Neural cell (in vitro differentiated cells): ENCODE data around the gene OTUB2. TPM values are rescaled to one million over a fixed set of nuclear protein-coding genes. Genes with fewer than 3 reads are reported as not detected.

Experiments
- H2AFZ ChIP-seq: fragments of 200-600, 300-800 bp; sonication (generic), shearing (Covaris generic); 2 replicates; pipeline ENCODE4 v1.6.0; 2014; ENCODE audit warnings: low read depth, mild to moderate bottlenecking, antibody characterized with exemption, low read length, moderate library complexity
- H3F3A ChIP-seq: fragments of 200-600 bp; shearing (Covaris generic); 2 replicates; pipeline ENCODE4 v1.6.1; 2016; ENCODE audit warnings: mild to moderate bottlenecking, moderate library complexity, mixed read lengths, antibody characterized with exemption, low read length; ENCODE audit not compliant: insufficient read depth, poor library complexity, severe bottlenecking
- H3K27ac ChIP-seq: fragments of 200-600, 300-800 bp; sonication (generic), shearing (Covaris generic); 2 replicates; pipeline ENCODE4 v1.5.1; 2014; ENCODE audit warnings: mild to moderate bottlenecking, low read length, moderate library complexity
- H3K27me3 ChIP-seq: fragments of 300-800, 200-600 bp; sonication (generic), shearing (Covaris generic); 2 replicates; pipeline ENCODE4 v1.6.0; 2014; ENCODE audit warnings: mild to moderate bottlenecking, low read depth, low read length, moderate library complexity; ENCODE audit not compliant: insufficient read depth
- H3K36me3 ChIP-seq: fragments of 300-800, 200-600 bp; sonication (generic), shearing (Covaris generic); 2 replicates; pipeline ENCODE4 v1.5.1; 2014; ENCODE audit warnings: mild to moderate bottlenecking, antibody characterized with exemption, low read length, moderate library complexity; ENCODE audit not compliant: insufficient read depth
- H3K4me2 ChIP-seq: fragments of 300-800, 200-600 bp; sonication (generic), shearing (Covaris generic); 2 replicates; pipeline ENCODE4 v1.6.0; 2014; ENCODE audit warnings: mild to moderate bottlenecking, low read length
- H3K4me3 ChIP-seq: fragments of 300-800, 200-600 bp; sonication (generic), shearing (Covaris generic); 2 replicates; pipeline ENCODE4 v1.5.1; 2014; ENCODE audit warnings: mild to moderate bottlenecking, low read length, moderate library complexity
- H3K79me2 ChIP-seq: fragments of 200-600 bp; shearing (Covaris generic); replicated peaks from 2 replicates; pipeline ENCODE4 v1.6.0; 2014; ENCODE audit warnings: mild to moderate bottlenecking, low read length, moderate library complexity; ENCODE audit not compliant: insufficient read depth
- H3K9ac ChIP-seq: fragments of 300-800, 200-600 bp; sonication (generic), shearing (Covaris generic); 2 replicates; pipeline ENCODE4 v1.6.1; 2016; ENCODE audit warnings: mild to moderate bottlenecking, low read length, mixed read lengths
- H3K9me2 ChIP-seq: fragments of 200-600 bp; shearing (Covaris generic); 2 replicates; pipeline ENCODE4 v1.6.1; 2016; ENCODE audit warnings: mild to moderate bottlenecking, low read length, mixed read lengths; ENCODE audit not compliant: insufficient read depth
- H3K9me3 ChIP-seq: fragments of 200-600, 300-800 bp; sonication (generic), shearing (Covaris generic); 2 replicates; pipeline ENCODE4 v1.6.1; 2016; ENCODE audit warnings: mild to moderate bottlenecking, mixed run types, low read length, moderate library complexity, mixed read lengths
- H4K20me1 ChIP-seq: fragments of 200-600 bp; shearing (Covaris generic); 2 replicates; pipeline ENCODE4 v1.6.1; 2016; ENCODE audit warnings: mild to moderate bottlenecking, mixed run types; ENCODE audit not compliant: insufficient read depth
- CTCF ChIP-seq: fragments of 450-650 bp; IDR thresholded peaks from 2 replicates; pipeline ENCODE4 v1.5.1; 2014; ENCODE audit warnings: antibody characterized with exemption, mild to moderate bottlenecking, moderate library complexity; ENCODE audit not compliant: poor library complexity, severe bottlenecking
- EP300 ChIP-seq: fragments of 450-650 bp; conservative IDR thresholded peaks from 2 replicates; pipeline ENCODE4 v1.6.1; 2014; ENCODE audit warnings: antibody characterized with exemption, mild to moderate bottlenecking, moderate library complexity; ENCODE audit not compliant: poor library complexity, severe bottlenecking
- EZH2 ChIP-seq: fragments of 200-600, 300-800 bp; shearing (Covaris generic), sonication (generic); IDR thresholded peaks from 2 replicates; pipeline ENCODE4 v1.6.1; 2014; ENCODE audit warnings: antibody characterized with exemption, low read length, borderline replicate concordance, mild to moderate bottlenecking; ENCODE audit not compliant: insufficient read depth, poor library complexity, severe bottlenecking
- MXI1 ChIP-seq: fragments of 450-650 bp; conservative IDR thresholded peaks from 2 replicates; pipeline ENCODE4 v1.6.1; 2014; ENCODE audit warnings: antibody characterized with exemption, mild to moderate bottlenecking; ENCODE audit not compliant: poor library complexity, severe bottlenecking
- POLR2AphosphoS5 ChIP-seq: IDR thresholded peaks from 2 replicates; pipeline ENCODE4 v1.6.1; 2012
- RAD21 ChIP-seq: fragments of 450-650 bp; conservative IDR thresholded peaks from 2 replicates; pipeline ENCODE4 v1.6.1; 2014; ENCODE audit warnings: antibody characterized with exemption, mild to moderate bottlenecking, moderate library complexity
- REST ChIP-seq: IDR thresholded peaks from 2 replicates; pipeline ENCODE4 v1.6.1; 2012; ENCODE audit warnings: borderline replicate concordance
- SMC3 ChIP-seq: fragments of 450-650 bp; conservative IDR thresholded peaks from 2 replicates; pipeline ENCODE4 v1.6.1; 2014; ENCODE audit warnings: antibody characterized with exemption, mild to moderate bottlenecking, moderate library complexity; ENCODE audit not compliant: poor library complexity
- TAF1 ChIP-seq: IDR thresholded peaks from 2 replicates; pipeline ENCODE4 v1.6.1; 2012; ENCODE audit warnings: low read depth
- polyA plus RNA-seq: library from polyadenylated mRNA; depleted of rRNA; stranded (reverse); fragments of >200 nt; gene quantifications from 2 replicates; pipeline ENCODE4 v1.2.3, GENCODE V29; 2014

The OTUB2 gene
- polyA plus RNA-seq, 1 donor from 2014 or later, result 2.5 TPM

GRCh38 chr14:94037954-94038353, 11.8 kb downstream of the OTUB2 start:
- H3K9ac ChIP-seq, result no peak overlapping the region
- no peak overlapping the region for H3K27ac ChIP-seq
- H3K79me2 ChIP-seq, result no peaks in the 10 kb centered on the region
- H3K36me3 ChIP-seq, result no peaks in the 10 kb centered on the region
- no peak overlapping the region for H3K4me3 ChIP-seq
- H3F3A ChIP-seq, result no peaks in the 10 kb centered on the region
- H3K9me2 ChIP-seq, result no peaks in the 10 kb centered on the region
- no peak overlapping the region for H3K4me2 ChIP-seq
- no peaks in the 10 kb centered on the region for H3K9me3 ChIP-seq
- no peaks in the 10 kb centered on the region for H3K27me3 ChIP-seq
- no peak overlapping the region for H2AFZ ChIP-seq
- no peaks in the 10 kb centered on the region for H4K20me1 ChIP-seq
- TF ChIP-seq EZH2, result no peak
- no peak for TF ChIP-seq MXI1
- no peak for TF ChIP-seq RAD21
- TF ChIP-seq EP300, result no peak
- no peak for TF ChIP-seq SMC3
- TF ChIP-seq CTCF, result no peak
- TF ChIP-seq TAF1, result no peak

GRCh38 chr14:94038510-94038909, 12.4 kb downstream of the OTUB2 start:
- Histone ChIP-seq H3K9me3 (no peaks in the 10 kb centered on the region), H3K27ac (no peak overlapping the region), H3K9me2 (no peaks in the 10 kb centered on the region), H4K20me1 (no peaks in the 10 kb centered on the region), H3K79me2 (no peaks in the 10 kb centered on the region), H3K4me3 (no peak overlapping the region), H3K36me3 (no peaks in the 10 kb centered on the region), H3K4me2 (no peak overlapping the region), H3K9ac (no peak overlapping the region), H2AFZ (no peak overlapping the region), H3F3A (no peaks in the 10 kb centered on the region), H3K27me3 (no peaks in the 10 kb centered on the region)
- TF ChIP-seq CTCF, result no peak
- no peak for TF ChIP-seq TAF1
- TF ChIP-seq MXI1, result no peak
- TF ChIP-seq EP300, result no peak
- no peak for TF ChIP-seq POLR2AphosphoS5
- no peak for TF ChIP-seq RAD21
- TF ChIP-seq SMC3, result no peak

- no peaks in the 10 kb centered on the region for H4K20me1 ChIP-seq
- no peak overlapping the region for H3K4me2 ChIP-seq
- no peaks in the 10 kb centered on the region for H3K9me2 ChIP-seq
- no peak overlapping the region for H3K9ac ChIP-seq
- H3K27me3 ChIP-seq, result no peaks in the 10 kb centered on the region
- no peak for TF ChIP-seq TAF1
- no peak for TF ChIP-seq EZH2
- no peak for TF ChIP-seq RAD21
- TF ChIP-seq POLR2AphosphoS5, result no peak
- TF ChIP-seq CTCF, result no peak
- TF ChIP-seq SMC3, result no peak
- no peak for TF ChIP-seq EP300
- no peak for TF ChIP-seq REST
- TF ChIP-seq MXI1, result no peak
- no peaks in the 10 kb centered on the region for H3F3A ChIP-seq
- H3K4me3 ChIP-seq, result no peak overlapping the region
- no peaks in the 10 kb centered on the region for H3K79me2 ChIP-seq
- no peaks in the 10 kb centered on the region for H3K36me3 ChIP-seq
- no peak overlapping the region for H3K27ac ChIP-seq
- H2AFZ ChIP-seq, result no peak overlapping the region
- no peaks in the 10 kb centered on the region for H3K9me3 ChIP-seq
Observed at GRCh38 chr14:94038921-94039629, 12.9 kb downstream of the OTUB2 start.
